GM18498 (cell line): ENCODE data around the gene FGR.

ENCODE experiments used
- ATAC-seq: cut with Tn5 transposase; IDR thresholded peaks from one replicate; pipeline ENCODE4 v1.9.1; 2021; ENCODE audit warnings: mild to moderate bottlenecking, moderate library complexity; ENCODE audit not compliant: unreplicated experiment

The FGR gene

GRCh38 chr1:27601771-27602461, 33.1 kb downstream of the FGR start:
- ATAC-seq, result no peak

- no peak for ATAC-seq
These were observed 33.6 kb downstream of the FGR start for GRCh38 chr1:27601321-27601770.

- ATAC-seq, result no peak
These were observed 34.3 kb downstream of the FGR start for GRCh38 chr1:27600498-27601175.

GRCh38 chr1:27599605-27600497, 35.1 kb downstream of the FGR start:
- no peak for ATAC-seq

GRCh38 chr1:27598902-27599528, 36.0 kb downstream of the FGR start:
- no peak for ATAC-seq

- no peak for ATAC-seq
These were observed 36.7 kb downstream of the FGR start for GRCh38 chr1:27598295-27598687.

- no peak for ATAC-seq
These were observed 37.3 kb downstream of the FGR start for GRCh38 chr1:27597516-27598294.

- no peak for ATAC-seq
These were observed 38.0 kb downstream of the FGR start for GRCh38 chr1:27596986-27597385.

- ATAC-seq, result no peak
These were observed 38.7 kb downstream of the FGR start for GRCh38 chr1:27596261-27596660.

GRCh38 chr1:27595597-27595996, 39.4 kb downstream of the FGR start:
- ATAC-seq, result no peak

- ATAC-seq, result no peak
These were observed 40.1 kb downstream of the FGR start for GRCh38 chr1:27594564-27595510.

GRCh38 chr1:27593678-27594563, 41.1 kb downstream of the FGR start:
- ATAC-seq, result no peak

GRCh38 chr1:27592931-27593677, 41.9 kb downstream of the FGR start:
- no peak for ATAC-seq

GRCh38 chr1:27592232-27592930, 42.6 kb downstream of the FGR start:
- ATAC-seq, result no peak

GRCh38 chr1:27591622-27592021, 43.4 kb downstream of the FGR start:
- no peak for ATAC-seq

GRCh38 chr1:27590917-27591508, 44.0 kb downstream of the FGR start:
- no peak for ATAC-seq
